NK-92 (cell line): ENCODE measurements around the gene MSH6.

ENCODE experiments used
- DNase-seq: peaks from one replicate; lab custom pipeline; 2025; ENCODE audit not compliant: unreplicated experiment; lab: John Stamatoyannopoulos, UW

Gene MSH6

DNA sequence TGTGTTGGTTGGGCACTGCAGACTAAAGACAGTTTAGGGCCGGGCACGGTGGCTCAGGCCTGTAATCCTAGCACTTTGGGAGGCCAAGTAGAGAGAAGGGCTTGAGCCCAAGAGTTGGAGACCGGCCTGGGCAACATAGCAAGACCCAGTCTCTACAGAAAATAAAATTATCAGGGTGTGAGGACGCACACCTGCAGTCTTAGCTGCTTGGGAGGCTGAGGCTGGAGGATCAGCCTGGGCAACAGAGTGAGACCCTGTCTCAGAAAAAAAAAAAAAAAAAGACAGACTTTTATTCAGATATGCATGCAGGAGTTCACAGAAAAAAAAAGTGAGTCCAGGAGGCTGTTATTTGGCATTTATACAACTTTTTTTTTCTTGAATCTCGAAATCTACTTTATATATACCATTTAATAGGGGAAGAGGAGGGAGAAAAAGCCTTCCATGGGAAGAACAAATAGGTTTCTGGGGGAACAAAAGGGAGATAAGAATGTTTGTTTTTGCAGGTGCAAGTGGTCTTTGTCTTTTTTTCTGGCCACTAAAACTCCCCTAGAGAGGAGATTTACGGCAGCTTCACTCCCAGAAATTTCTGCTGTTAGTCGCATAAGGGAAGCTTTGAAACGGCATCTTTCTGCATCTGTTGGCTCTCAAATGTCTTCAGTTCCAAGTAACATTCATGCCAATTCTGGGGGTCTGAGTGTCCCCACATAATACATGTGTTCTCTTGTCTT, 4.1 kb upstream of the MSH6 start:
- DNase-seq = no peak

DNA sequence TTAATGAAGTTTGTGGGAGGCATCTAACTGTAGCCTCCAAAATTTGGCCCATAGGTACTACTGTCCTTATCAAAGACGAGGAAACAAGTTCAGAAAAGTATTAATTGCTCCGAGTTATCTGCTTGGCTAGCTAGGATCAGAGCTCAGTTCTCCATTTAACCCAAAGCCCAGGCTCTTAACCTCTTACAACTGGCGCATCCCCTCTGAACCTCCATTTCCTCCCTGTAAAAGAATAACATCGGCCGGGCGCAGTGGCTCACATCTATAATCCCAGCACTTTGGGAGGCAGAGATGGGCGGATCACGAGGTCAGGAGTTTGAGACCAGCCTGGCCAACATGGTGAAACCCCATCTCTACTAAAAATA, 3.5 kb upstream of the MSH6 start:
- no peak for DNase-seq

DNA sequence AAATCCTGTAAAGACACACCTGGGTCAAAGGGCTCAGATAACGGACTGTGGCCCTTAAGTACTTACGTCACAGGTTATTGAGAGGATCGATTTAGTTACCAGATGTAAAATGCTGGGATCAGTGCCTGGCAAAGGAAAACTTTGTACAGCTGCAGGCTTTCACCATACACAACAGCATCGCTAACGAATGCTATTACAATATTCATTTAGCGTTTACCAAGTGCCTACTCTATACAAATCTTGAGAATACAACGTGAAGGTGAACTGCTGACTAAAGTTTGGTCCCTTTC, 619 bp upstream of the MSH6 start:
- DNase-seq = no peak

DNA sequence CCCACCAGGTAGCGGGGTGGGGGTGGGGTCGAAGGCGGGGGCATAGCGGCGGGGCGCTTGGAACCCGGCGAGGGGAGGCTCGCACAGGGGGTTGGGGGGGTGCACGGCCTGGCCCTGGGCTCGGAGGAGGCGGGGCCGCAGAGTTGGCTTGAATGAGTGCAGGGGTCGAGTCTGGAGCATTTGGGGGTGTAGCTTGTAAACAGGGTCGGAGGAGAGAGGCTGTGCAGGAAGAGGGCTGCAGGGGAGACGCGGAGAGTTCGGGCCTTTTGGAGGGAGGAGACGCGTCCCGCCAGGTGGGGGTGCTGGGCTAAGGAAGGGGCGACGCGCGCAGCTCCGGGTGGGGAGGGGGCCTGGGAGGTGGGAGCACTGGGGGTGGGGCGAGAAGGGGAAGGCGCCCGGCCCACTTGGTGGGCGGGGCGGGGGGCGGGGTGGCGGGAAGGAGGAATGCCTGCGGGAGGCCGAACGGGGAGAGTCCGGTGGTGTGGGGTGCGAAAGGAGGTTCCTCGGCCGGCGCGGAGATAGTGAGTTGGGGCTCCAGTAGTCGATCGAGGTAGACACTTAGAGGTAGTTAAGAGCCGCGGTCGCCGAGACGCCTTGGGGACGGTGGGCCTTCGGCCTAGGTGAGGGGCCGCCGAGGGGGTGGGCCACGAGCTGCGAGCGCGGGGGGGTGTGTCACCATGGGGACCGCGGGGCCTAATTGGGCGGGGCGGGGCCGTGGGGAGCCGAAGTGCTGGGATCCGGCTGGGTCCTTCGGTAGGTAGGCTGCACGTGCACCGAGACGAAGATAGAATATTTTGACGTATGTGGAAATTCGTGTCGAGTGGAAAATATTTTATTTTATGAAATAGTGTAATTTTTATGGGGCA, 774 bp downstream of the MSH6 start:
- no peak for DNase-seq

DNA sequence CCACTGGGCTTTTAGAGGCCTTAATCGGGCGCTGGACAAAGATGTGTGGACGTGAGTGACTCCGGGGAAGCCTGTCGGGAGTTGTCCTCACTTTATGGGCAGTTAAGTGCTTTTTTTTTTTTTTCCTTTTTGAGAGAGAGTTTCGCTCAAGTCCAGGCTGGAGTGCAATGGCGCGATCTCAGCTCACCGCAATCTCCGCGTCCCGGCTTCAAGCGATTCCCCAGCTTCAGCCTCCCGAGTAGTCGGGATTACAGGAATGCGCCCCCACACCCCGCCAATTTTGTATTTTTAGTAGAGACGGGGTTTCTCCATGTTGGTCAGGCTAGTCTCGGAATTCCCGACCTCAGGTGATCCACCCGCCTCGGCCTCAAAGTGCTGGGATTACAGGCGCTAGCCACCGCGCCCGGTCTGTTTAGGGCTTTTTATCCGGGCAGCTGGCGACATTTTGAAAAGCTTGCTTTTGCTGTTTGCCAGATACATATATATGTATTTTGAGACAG, 1.5 kb downstream of the MSH6 start:
- no peak for DNase-seq

DNA sequence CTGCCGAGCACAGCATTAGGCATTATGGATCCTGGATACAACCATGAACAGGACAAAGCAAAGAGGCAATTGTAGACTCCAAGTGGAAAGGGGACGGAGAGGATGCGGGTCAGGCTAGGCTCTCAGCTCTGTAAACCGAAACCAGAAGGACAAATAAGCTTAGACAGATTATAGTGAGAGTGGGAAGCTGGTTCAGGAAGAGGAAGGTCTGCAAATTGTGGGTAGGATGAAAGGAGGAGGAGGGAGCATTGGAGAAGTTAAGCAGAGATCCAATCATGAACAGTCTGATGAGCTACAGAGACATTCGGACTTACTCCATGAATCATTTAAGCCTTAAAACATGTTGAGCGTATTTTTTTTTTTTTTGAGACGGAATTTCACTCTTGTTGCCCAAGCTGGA, 3.0 kb downstream of the MSH6 start:
- DNase-seq = no peak

DNA sequence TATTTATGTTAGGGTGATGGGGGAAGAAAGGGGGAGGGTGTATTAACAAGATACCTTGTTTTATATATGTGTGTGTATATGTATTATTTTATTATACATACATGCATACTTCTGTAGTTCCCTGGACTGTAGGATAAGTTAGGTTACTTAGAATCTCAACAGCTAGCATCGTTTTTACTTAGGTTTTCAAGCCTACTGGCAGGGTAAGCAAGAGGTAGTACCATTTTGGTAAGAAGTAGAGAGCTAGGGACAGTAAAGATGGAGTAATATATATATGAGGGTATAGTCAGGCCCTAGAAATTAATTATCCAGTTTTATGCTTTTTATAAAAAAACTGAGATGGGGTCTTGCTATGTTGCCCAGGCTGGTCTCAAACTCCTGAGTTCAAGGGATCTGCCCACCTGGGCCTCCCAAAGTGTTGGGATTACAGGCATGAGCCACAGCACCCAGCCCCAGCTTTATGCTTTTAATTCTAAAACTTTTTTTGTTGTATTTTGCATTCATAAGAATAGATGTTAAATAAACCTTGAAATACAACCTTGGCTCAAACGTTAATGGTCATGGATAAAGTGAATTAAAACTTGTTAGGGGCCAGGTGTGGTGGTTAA, 13.2 kb downstream of the MSH6 start:
- no peak for DNase-seq

DNA sequence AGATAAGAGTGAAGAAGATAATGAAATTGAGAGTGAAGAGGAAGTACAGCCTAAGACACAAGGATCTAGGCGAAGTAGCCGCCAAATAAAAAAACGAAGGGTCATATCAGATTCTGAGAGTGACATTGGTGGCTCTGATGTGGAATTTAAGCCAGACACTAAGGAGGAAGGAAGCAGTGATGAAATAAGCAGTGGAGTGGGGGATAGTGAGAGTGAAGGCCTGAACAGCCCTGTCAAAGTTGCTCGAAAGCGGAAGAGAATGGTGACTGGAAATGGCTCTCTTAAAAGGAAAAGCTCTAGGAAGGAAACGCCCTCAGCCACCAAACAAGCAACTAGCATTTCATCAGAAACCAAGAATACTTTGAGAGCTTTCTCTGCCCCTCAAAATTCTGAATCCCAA, 15.7 kb downstream of the MSH6 start:
- DNase-seq = no peak

DNA sequence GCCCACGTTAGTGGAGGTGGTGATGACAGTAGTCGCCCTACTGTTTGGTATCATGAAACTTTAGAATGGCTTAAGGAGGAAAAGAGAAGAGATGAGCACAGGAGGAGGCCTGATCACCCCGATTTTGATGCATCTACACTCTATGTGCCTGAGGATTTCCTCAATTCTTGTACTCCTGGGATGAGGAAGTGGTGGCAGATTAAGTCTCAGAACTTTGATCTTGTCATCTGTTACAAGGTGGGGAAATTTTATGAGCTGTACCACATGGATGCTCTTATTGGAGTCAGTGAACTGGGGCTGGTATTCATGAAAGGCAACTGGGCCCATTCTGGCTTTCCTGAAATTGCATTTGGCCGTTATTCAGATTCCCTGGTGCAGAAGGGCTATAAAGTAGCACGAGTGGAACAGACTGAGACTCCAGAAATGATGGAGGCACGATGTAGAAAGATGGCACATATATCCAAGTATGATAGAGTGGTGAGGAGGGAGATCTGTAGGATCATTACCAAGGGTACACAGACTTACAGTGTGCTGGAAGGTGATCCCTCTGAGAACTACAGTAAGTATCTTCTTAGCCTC, 16.2 kb downstream of the MSH6 start:
- DNase-seq = no peak

DNA sequence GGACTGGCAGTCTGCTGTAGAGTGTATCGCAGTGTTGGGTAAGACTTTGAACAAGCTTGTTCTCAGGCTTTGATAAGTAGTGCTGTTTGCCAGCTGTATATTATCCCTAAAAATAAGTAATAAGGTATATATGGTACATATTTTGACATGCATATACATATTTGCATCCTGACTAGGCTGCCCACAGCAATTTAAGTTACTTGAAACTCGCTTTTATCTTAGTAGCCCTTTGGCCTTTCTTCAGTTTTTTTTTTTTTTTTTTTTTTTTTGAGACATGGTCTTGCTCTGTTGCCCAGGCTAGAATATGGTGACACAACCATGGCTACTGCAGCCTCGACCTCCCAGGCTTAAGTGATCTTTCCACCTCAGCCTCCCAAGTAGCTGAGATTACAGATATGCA, 18.2 kb downstream of the MSH6 start:
- no peak for DNase-seq

DNA sequence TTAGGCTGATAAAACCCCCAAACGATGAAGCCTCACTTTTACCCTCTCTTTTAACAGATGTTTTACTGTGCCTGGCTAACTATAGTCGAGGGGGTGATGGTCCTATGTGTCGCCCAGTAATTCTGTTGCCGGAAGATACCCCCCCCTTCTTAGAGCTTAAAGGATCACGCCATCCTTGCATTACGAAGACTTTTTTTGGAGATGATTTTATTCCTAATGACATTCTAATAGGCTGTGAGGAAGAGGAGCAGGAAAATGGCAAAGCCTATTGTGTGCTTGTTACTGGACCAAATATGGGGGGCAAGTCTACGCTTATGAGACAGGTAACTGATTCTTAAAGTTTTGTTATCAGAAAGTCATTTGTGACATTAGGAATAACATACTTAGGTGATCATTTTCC, 20.4 kb downstream of the MSH6 start:
- no peak for DNase-seq

DNA sequence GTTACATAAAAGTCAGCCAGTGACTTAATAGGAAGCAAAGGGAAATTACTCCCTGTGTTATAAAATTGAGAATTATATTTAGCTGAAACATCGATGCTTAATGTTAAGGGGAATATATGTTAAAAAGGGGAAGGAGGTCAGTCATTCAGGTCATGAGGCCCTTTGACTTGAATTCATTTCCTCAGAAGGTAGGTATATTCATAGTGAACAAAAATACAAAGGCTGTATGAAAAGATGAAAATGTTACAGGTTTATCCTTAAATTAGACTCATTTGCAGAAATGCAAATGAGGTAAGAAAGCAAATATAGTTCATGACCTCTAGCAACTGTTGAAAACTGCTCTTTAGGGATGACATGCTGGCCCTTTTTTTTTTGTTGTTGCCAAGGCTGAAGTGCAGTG, 20.8 kb downstream of the MSH6 start:
- no peak for DNase-seq

DNA sequence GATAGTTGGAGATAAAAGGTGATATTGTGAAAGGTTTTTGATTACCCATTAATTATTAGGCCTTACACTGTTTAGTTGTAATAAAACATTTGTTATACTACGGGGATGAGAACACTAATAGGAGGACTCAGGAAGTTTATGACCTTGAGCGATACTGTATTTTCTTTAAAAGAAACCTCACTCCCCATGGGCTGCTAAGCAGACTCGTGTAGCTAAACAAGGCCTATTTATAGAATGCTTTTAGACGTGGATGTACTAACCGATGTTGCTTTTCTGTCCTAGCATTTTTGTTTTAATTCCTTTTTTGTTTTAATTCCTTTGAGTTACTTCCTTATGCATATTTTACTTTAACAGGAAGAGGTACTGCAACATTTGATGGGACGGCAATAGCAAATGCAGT, 22.9 kb downstream of the MSH6 start:
- no peak for DNase-seq

DNA sequence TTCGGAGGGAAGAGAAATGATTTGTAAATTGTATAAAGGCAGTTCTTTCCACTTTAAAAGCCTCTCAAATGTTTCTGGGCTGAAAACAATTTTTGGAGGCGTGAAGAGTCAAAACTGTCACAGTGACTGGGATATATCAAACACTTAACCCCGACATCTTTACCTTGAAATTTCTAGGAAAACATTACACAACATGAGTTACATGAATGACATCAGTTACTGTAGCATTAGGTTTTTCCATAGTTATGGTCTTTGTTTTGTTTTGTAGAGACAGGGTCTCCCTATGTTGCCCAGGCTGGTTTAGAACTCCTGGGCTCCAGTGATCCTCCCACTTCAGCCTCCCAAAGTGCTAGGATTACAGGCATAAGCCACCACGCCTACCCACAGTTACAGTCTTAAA, 25.7 kb downstream of the MSH6 start:
- no peak for DNase-seq

DNA sequence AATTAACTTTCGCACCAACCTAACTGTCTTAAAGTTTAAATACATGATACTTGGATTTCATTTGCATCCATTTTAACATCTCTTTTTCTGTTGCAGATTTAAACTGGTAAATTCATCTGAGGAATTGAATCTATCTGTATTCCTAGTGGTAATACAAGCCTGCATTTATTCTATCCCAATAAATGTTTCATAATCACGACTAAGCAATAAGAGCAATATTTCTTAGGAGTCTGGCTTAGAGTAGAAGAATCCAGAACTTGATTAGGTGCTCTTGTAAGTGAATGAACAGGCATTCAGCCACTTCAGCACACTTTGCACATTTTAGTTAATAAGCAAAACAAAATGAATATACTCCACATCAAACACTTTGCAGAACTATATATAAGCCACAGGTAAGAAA, 27.0 kb downstream of the MSH6 start:
- DNase-seq = no peak

DNA sequence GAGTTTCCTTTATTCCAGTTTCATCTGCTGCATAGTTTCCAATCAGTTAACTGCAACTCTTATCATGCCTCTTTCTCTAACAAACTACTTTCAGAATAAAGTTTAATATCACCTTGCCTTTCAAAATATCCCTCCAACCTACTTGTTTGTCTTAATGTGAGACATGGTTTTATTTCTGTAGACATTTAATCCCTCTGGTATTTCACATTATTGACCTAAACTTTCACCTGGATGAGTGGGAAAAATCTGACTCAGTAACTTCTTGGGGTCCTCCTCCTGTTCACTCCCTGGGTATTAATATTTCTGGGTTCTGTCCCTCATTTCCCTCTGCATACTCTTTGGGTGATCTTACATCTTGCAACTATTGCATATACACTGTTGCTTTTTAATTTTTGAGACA, 27.9 kb downstream of the MSH6 start:
- DNase-seq = no peak

DNA sequence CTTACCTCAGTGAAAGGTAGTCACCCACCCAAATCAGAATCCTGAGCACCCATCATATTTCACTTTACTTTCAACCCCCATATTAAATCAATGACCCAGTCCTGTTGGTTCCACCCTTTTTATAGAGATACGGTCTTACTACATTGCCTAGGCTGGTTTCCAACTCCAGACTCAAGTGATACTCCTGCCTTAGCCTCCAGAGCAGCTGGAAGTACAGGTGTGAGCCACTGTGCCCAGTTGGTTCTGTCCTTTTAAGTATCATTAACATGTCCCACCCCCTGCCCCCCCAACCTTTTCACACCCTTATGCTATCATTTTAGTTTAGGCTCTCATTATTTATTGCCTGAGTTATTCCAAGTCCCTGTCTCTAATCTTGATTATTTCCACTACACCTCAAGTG, 28.7 kb downstream of the MSH6 start:
- DNase-seq = no peak

DNA sequence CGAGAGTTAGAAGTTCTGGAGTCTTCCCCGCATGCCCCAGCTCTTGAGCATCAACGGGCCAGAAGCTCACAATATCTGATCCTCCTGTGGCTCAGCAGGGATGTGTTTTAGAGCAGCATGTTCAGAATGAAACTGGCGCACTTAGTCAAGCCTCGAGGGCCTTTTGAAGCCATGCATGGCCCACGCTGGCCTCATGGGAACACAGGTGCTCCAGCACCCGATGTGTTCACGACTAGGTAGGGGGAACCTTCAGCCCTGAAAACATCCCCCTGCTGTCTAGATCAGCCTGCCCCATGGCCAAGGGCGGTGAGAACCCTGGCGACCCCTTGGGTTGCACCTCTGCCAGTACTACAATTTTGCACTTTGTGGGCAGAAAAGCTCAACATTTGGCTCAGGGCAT, 32.8 kb downstream of the MSH6 start:
- DNase-seq = no peak

DNA sequence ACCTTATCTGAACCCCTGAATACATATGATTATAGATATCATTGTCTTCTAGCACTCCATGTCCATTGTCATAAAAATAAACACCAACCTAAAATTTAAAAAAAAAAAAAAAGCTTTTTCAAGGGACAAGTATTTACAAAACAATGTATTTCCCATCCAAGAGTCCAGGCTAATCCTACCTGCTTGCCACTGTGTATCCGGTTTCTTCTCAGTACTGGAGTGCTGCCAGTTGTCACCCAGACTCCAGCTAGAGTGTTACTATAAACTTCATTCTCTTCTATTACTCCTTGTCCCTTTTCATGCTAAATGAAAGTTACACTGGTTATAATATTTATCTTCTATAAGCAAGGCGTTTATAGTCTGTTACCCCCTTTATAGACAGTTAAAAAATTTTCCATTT, 35.8 kb downstream of the MSH6 start:
- no peak for DNase-seq

DNA sequence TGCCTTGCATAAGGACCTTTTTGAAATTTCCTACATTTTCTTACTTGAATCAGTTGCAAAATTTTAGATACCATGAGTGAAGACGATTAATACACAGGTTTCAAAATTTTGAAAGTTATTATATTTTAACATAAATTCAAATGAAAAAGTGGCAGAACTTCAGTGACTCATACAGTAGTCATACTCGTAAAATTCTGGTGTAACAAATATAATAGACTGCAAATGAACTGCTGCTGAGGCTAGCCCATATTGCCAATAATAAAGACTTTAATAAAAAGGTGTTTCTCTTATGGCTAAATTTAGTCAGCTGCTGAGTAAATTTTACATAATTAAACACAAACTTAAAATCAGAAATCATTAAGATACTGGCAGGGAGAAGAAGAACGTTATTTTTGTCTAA, 36.9 kb downstream of the MSH6 start:
- DNase-seq = no peak

DNA sequence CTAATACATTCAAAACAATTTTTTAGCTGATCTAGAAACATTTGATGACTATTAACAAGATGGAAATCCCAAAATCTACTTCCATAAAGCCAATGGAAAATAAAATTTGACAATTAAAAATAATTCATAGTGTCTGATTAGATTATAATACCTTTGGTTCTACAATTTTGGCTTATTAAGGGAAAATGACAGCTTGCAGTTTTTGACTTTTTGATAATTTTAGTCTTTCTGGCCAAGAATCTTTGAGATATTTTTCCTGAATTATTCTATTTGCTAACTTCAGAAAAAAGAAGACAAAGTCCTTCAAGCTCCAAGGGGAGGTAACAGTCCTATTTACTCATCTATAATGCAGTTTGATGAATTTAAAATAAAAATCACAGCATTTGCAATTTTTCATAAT, 39.6 kb downstream of the MSH6 start:
- DNase-seq = no peak

DNA sequence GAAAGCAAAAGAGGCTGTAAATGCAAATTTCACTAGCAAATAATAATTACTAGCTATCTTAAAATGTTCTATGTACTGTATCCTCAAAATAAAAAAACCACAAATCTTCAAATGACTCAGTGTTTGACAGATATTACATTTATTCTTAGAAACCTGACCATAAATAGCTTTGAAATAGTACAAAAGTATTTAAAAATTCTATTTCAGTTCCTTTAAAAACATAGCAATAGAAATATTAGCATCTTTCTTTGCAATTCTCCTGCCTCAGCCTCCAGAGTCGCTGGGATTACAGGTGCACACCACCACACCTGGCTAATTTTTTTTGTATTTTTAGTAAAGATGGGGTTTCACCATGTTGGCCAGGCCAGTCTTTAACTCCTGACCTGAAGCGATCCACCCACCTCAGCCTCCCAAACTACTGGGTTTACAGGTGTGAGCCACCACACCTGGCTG, 50.6 kb downstream of the MSH6 start:
- no peak for DNase-seq
